Measurements from ENCODE around the gene NLE1. TPM values are rescaled to one million over a fixed set of nuclear protein-coding genes. Genes with fewer than 3 reads are reported as not detected.

Gene NLE1
- polyA plus RNA-seq, 2 of the 4 experiments (the other 2 are of a cell fraction): 19.3 to 29.7 TPM

GRCh38 chr17:35159940-35160339 lies 17.8 kb upstream of the NLE1 start (continued):
- TF ChIP-seq BHLHE40 (IDR thresholded peaks at IDR 0.05; ENCODE audit: low read depth, low read length): no peak
- no peak for TF ChIP-seq FOSB (CRISPR knock-in tag; IDR thresholded peaks at IDR 0.05)

- CTCF ChIA-PET: interaction anchor here (1.8 kb wide), 1 partner anchor 35 kb away, joined by 4 read pairs; no protein-coding TSS in a partner anchor
- Histone ChIP-seq H3K9me3 (no peaks in the 10 kb centered on the region), H3K27ac (no peak overlapping the region), H3K4me1 (no peaks in the 10 kb centered on the region), H3K4me2 (no peak overlapping the region), H3K4me3 (no peak overlapping the region)
- ATAC-seq: no peak
- WGBS (ENCODE audit: missing lambda C conversion rate): 68% methylated on average over 7 of the region's 7 CpGs
- DNase-seq (ENCODE audit: low read depth in 1 of 2, low spot score in 1 of 2): no peak
- FAIRE-seq: no peak
- POLR2A ChIA-PET: no interaction called here
- TF ChIP-seq HDAC2 (IDR thresholded peaks at IDR 0.05) (no peak), HEYL (CRISPR knock-in tag; IDR thresholded peaks at IDR 0.05) (no peak)
Measured at GRCh38 chr17:35155246-35155645, 13.1 kb upstream of the NLE1 start.

- Histone ChIP-seq H3K4me1 (no peaks in the 10 kb centered on the region), H3K4me3 (no peak overlapping the region), H3K9me3 (no peaks in the 10 kb centered on the region), H3K27ac (no peak overlapping the region), H3K4me2 (no peak overlapping the region)
- ChIA-PET POLR2A (no interaction called here), CTCF (interaction anchor here (1.8 kb wide), 1 partner anchor 34 kb away, joined by 4 read pairs; no protein-coding TSS in a partner anchor)
- DNase-seq (ENCODE audit: low read depth in 1 of 2, low spot score in 1 of 2): no peak
- 67% methylated on average over 13 of the region's 13 CpGs for WGBS (ENCODE audit: missing lambda C conversion rate)
- ATAC-seq: no peak; a peak in 1 of 6 replicates
- no peak for TF ChIP-seq TFCP2L1 (CRISPR knock-in tag; IDR thresholded peaks at IDR 0.05)
- no peak for TF ChIP-seq HMGXB4 (CRISPR knock-in tag; IDR thresholded peaks at IDR 0.05; ENCODE audit: borderline replicate concordance)
- no peak for TF ChIP-seq JUNB (IDR thresholded peaks at IDR 0.05)
- no peak for TF ChIP-seq ATOH8 (CRISPR knock-in tag; IDR thresholded peaks at IDR 0.05; ENCODE audit: low read depth)
- no peak for TF ChIP-seq RARB (CRISPR knock-in tag; IDR thresholded peaks at IDR 0.05)
- no peak for TF ChIP-seq USF2 (IDR thresholded peaks at IDR 0.05)
- TF ChIP-seq REST (IDR thresholded peaks at IDR 0.05): no peak
- TF ChIP-seq JUN (IDR thresholded peaks at IDR 0.05): no peak
- no peak for TF ChIP-seq BHLHE40 (IDR thresholded peaks at IDR 0.05; ENCODE audit: low read depth, low read length)
- TF ChIP-seq MAFK (IDR thresholded peaks at IDR 0.05; ENCODE audit: partially characterized antibody): no peak
- TF ChIP-seq HES2 (IDR thresholded peaks at IDR 0.05): no peak
- no peak for TF ChIP-seq CTCF (IDR thresholded peaks at IDR 0.05)
- no peak for FAIRE-seq
Measured at GRCh38 chr17:35154196-35155165, 12.4 kb upstream of the NLE1 start.
